SHP77 (cell line): Measurements from ENCODE around the gene ICAM2.
"Not testable (repeated sequence)": the region's sequence is repeated elsewhere in the genome, so short reads cannot be mapped to it uniquely, and the experiment has no call there.

Source experiments
- DNase-seq, 2 experiments: peaks; one replicate each; lab custom pipeline; 2025; lab: John Stamatoyannopoulos, UW

The ICAM2 gene

DNA sequence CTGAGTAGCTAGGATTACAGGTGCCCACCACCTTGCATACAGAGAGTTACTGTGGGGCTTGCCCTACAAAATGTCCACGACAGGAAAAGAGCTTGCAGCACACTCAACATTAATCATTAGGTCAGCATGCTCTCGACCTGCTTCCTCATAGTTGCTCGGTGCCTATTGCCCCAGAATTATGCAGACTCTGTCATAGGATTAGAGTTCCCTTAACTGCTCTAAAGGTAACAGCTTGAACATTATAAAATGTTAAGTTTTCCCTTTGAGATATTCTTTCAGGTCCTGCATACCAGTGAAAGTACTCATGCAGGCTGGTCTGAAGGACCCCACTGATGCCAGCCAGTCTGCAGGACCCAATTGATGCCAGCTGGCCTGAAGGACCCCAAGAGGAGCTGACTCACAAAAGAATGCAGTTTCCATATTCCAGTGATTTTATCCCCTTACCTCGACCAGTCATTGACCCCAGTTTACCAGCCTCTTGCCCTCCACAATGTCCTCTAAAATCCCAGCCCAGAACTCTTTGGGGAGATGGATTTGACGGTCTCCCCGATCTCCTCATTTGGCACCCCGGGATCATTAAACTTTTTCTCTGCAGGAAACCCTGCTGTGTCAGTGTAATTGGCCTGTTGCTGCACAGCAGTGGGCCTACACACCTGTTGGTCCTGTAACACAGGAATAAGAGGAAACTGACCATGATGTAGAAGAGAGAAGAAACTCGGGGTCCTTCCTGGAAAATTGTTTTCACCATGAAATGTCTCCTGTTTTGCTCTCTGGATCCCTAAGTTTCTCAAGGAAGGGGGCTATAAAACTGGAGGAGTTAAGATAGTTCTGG is 10.6 kb downstream of the ICAM2 start:
- DNase-seq, result no peak

DNA sequence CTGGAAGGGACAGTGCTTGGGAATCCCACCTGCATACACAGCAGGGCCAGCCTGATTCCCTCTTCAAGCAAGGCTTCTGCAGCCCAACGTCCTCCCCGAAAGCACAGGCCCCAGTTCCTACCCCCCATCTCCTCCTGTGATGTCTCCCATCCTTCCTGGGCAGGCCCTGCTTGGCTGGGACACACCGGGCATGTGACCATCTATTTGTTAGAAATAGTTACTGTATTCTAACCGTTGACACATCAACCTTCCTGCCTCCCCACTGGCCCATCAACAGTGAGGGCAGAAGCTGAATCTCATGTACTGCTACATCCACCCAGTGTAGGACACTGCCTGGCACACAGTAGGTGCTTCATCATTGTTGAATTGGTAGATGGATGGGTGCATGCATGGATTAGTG is 11.6 kb downstream of the ICAM2 start:
- no peak for DNase-seq

DNA sequence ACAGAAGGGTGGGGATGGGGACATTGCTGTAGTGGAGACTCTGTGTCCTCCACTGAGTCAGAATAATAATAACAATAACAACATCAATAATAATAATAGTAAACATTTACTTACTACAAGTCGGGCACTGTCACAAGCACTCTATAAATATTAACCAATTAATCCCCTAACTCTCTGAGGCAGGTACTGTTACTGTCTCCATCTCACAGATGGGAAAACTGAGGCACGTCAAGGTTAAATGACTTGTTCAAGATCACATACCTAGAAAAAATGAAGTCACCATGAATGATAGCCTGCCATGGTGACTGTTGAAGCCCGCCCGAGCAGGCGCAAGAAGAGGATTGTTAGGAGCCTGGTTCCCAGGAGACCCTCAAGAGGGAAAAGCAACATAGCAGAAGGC is 12.1 kb downstream of the ICAM2 start:
- DNase-seq, result no peak

DNA sequence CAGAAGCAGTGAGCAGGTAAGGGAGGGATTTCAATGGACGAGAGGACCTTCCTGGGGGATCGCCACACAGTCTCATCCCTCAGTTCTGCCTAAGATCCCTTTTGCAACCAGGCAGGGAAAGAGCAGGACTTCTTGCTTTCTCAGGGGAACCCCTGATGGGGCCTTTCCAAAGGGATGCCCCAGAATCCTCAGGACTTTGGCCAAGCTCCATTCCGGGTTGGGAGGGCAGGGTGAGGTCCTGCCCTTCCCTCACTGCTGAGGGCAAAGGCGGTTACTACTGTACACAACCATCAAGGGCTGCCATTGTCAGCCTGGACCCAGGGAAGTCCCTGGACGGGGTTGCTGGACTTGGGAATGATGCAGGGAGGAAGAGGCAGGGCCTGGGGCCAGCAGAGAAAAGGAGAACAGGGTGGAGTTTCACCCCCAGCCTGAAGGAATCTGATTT is 12.6 kb downstream of the ICAM2 start:
- no peak for DNase-seq

DNA sequence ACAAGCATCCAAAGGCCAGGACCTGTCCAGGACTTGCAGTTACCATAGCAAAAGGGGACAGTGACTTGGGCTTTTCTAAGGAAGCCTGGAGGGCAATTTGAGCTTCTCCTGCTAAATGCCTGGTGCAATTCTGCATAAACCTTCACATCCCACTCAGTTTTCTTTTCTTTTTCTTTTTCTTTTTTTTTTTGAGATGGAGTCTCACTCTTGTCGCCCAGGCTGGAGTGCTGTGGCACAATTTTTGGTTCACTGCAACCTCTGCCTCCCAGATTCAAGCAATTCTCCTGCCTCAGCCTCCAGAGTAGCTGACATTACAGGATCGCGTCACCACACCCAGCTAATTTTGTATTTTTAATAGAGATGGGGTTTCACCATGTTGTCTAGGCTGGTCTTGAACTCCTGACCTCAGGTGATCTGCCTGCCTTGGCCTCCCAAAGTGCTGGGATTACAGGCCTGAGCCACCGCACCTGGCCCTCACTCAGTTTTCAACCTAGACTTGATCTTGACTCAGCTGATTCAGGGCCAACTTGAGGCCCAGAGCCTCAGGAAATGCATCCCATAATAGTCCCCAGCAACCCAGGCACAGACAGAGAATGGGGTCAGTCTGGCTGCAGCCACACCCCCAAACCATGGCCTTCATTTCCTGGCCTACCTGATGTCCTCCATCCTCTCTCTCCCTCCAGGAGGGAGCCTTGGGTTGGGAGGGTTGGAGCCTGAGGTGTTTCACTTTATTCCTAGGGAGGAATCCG is 13.2 kb downstream of the ICAM2 start:
- not testable (repeated sequence) for DNase-seq

DNA sequence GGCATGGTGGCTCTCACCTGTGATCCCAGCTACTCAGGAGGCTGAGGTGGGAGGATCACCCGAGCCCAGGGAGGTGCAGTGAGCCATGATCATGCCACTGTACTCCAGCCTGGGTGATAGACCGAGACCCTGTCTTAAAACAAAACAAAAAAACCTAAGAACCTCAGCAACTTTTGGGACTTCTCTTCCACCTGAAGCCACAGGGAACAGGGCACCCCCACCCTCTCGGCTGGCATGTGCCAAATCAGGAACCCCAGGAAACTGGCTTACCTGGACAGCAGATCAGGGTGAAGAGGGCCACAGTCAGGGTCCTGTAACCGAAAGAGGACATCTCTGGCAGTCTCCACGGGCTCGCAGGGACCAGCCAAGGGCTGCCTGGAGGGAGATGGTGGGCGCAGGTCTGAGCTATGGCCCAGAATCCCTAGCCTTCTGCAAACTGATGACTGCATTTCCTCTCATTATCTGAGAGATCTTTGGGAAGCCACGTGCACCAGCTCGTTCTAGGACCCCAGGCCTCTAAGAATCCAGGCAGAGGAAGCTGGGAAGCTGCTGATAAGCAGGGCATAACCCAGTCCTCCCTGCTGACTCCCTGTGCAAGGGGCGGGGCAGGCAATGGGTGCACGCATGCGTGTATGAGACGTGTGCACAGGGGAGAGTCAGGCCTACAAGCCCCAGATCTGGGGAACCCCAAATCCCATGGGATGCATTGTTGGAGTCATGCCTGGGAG is 13.9 kb downstream of the ICAM2 start:
- no peak for DNase-seq

DNA sequence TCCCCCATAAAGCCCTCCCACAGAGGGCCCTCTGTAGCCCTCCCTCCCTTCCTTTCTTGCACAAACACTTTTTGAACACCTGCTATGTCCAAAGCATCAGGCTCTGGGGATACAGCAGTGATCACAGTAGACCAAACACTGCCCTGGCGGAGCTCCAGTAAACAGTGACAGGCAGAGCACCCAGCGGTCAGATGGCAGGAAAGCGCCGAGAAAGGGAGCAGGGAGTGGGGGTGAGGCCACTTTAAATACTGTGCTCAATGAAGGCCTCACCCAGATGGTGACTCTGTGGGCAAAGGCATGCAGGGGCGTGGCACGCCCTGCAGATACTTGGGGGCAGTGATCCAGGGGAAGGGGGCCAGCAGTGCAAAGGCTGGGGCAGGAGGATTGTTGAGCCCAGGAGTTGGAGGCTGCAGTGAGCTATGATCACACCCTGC is 14.7 kb downstream of the ICAM2 start:
- peak; percentile 80 to 90 for DNase-seq

DNA sequence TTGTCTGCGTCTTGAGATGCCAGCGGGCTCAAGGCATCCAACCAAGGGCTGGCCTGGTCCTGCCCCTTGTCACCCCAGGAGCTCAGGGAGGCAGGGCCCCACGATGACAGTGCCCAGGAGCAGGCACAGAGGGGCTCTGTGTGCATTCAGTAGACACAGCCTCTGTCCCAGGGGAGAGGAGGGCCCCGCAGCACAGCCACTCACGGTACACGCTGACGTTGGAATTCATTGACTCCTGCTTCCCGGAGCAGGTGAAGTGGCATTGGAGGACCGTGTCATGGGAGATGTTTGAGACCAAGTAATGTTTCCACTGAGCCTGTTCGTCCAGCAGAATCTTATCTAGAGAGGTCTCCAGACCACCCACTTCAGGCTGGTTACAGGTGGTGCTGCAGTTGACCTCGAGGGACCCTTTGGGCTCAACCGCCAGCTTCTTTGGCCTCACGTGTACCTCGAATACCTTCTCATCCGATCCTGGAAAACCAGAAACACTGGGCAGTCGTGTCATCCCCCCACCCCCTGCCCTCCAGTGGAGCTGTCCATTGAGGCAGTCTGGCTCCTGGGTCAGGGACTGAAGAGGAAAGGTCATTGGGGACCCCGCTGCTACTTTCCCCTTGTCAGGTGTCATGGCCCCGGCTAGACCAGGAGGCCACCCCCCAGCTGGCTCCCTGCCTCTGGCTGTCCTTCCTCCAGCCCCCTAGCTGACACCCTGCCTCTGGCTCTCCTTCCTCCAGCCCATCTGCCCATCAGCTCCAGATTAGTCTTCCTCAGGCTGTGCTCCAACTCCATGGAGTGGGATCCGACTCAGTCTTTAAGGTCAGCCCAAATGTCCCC is 15.3 kb downstream of the ICAM2 start:
- no peak for DNase-seq

DNA sequence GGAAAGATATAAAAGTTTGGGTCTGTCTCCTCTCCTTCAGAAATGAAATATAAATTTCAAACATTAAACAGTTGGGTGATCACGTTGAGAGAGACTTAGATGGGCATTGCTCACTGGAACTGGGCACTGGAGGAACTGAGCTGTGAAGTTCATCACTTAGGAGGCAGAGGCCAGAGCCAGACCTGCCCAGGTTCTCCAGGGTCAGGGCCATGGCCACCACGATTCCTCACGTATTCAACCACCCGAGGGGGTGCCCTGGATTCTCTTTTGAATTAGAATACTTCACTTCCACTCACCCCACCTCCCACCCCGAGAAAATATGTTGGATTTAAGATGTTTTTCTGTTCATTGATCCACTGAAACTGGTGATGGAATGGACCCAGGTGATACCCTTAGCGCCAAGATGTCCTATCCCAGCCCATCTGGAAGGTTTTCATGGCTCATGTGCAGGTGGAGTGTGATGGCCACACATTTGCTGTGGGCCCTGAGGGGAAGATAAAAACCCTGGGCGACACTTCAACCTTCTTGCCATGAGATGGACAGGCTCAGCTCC is 16.1 kb downstream of the ICAM2 start:
- no peak for DNase-seq

DNA sequence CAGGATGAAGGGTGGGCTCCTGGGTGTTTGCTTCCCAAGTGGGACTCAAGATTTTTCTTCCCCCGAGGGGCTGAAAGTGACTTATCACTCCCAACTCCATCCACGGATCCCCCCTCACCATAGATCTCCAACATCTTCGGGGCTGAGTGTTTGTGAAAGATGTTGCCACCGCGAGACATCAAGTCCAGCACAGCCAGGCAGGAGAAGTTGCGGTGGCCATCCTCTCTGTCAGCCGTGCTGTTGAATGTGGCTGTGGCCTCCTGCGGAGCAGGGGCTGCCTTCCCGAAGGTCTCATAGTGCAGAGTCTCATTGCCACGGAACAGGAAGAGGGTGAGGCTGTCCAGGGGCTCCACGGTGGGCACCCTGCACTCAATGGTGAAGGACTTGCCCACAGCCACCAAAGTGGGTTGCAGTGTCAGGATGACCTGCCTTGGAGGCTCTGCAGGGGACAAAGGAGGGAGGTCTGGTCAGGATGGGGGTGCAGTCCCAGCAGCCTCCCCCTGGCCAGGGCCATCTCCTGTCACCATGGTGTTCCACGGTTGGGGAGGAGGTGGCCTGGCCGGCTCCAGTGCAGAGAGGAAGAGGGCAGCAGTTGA is 16.8 kb downstream of the ICAM2 start:
- no peak for DNase-seq

DNA sequence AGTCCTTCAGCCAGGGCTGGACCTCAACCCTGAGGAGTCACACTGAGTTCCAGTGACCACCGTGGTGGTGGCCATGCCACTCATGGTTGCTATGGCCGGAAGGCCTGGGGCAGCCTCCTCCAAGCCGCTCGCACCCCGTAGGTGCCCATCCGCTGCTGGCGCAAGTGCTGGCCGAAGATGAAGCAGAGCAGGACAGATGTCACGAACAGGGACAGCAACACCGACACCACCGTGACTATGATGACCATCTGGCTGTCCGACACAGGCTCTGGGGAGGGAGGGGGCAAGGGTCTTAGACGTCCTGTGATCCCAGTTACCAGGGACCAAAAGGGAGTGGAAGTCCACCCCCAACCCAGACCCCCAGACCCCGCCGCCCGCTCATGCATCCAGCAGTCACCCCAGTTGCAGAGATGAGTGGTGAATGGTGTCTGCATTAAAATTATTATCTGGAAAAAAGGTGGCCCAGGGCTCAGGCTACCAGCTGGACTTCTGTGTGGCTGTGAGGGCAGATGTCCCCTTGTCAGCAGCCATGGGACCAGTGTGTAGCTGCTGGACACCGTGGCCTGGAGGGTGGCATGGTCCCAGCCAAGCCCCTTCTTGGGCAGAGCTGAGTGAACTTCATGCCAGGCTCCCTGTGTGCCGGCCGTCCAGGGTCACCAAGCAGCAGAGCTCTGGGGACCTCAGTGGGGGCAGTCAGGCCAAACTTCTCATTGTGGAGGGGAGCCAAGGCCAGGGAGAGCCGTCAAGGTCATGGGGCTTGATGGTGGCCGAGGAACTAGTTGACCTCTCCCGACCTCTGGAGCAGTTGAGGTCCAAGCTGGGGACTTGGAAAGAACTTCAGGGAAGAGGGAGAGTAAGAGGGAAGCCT is 17.5 kb downstream of the ICAM2 start:
- no peak for DNase-seq

DNA sequence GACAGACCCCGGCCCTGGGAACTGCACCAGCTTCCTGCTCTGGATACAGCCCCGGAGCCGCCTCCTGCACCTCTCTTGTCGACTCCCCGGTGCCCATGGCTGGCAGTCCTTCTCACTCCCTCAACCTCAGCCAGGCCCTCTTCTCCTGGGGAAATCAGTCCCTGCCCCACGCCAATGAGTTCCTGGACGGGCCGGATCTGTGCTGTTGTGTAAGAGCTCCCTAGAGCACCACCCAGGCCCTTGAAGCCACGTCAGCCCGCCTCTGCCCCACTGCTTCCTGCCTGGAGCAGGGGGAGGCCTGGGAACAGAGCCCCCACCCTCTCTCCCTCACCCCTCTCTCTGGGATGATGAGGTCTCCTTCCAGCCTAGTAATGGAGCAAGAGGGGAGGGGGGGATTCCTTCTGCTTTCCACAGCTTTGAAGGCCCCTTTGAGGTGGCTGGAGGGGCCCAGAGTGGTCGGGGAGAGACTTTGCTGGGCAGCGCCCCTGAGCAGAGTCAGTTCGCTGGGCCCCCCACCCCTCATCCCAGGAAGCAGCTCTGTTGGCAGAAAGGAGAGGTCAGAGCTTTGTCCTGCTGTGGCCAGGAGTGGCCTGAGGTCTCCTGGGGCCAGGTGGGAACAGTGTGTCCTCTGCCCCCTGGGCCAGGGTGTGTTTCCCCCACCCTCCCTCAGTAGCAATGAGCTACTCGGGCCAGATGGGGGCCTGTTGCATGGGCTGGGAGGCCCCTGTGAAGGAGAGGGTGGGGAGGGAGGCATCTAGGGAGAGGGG is 18.5 kb downstream of the ICAM2 start:
- no peak for DNase-seq

DNA sequence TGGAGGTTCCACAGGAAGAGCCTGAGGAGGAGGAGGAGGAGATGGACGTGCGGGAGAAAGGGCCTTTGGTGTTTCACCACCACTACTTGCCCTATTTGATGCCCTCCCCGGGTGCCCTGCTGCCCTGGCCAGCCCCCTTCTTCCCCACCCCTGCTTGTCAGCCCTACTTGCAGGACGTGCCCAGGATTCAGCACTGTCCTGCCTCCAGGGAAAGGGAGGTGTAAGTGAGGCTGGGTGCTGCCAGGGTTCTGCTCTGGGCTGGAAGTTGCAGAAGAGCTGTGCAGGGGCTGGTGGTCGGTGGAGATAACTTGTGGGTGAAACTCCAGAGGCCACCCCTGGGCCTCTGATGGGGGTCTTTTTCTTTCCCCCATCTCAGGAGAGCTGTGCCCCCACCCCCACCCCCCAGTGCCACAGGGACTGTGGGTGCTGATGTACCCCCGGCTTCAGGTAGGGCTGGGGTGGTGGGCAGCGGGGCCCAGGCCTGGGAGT is 19.3 kb downstream of the ICAM2 start:
- DNase-seq, result no peak

DNA sequence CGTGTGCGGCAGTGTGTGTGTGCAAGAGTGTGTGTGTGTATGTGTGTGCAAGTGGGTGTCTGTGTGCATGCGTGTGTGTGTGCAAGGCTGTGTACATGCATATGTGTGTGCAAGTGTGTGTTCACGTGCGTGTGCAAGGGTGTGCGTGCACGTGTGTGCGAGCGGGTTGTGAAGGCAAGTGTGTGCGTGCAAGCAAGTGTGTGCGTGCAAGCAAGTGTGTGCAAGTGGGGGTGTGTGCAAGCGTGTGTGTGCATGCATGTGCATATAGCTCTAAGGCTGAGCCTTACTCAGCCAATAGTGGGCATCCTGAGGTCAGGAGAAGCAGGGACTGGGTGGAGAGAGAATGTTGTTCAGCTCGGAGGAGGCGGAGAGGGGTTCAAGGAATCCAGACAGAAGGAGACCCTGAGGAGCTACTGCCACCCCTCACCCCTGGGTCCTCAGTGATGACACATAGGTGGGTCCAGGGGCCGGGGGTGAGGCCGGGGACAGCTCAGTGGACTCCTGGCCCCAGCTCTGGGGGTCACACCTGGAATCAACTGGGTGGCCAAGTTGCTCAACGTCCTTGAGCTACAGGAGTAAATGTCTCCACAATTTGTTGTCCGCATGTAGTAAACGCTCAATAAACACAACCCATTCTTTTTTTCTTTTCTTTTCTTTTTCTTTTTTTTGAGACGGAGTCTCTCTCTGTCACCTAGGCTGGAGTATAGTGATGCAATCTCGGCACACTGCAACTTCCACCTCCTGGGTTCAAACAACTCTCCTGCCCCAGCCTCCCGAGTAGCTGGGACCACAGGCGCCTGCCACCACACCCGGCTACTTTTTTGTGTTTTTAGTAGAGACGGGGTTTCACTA is 20.5 kb downstream of the ICAM2 start:
- no peak for DNase-seq

DNA sequence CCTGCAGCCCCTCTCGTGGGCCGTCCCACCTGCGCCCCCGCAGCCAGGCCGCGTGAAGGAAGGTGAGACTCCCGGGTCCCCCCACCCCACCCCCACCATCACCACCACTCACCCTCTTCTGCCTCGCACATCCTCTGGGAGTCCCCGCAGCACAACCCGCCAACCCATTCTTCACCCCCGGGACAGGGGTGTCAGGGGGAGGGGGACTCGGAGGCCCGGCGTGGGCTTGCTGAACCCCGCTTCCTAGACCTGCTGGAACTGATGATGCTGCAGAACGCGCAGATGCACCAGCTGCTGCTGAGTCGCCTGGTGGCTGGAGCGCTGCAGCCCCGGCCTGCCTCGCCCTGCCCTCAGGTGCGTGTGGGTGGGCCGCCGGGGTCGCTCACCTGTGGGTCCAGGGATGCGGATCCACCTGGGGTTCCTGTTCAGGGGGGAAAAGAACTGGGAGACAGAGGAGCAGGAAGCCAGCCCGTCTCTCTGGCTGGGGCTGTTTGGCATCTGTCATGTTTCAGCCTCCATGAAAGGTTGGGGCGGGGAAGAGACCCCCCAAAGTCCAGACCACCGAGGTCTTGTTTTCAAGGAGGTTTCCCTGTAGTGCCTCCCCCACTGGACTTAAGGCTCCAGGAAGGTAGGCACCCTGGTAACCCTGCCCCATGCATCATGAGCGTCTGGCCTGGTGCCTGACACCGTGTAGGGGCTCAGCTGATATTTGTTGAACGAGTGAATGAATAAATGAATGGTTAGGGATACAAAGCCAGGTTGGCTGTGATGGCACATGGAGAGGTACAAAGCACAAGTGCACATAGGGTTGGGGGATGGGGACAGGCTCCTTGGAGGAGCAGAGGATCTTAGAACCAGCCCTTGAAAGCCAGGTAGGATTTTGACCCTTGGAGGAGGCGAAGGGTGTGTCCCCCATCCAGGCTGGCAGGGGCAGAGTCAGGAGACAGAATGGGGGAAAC is 21.4 kb downstream of the ICAM2 start:
- no peak for DNase-seq

DNA sequence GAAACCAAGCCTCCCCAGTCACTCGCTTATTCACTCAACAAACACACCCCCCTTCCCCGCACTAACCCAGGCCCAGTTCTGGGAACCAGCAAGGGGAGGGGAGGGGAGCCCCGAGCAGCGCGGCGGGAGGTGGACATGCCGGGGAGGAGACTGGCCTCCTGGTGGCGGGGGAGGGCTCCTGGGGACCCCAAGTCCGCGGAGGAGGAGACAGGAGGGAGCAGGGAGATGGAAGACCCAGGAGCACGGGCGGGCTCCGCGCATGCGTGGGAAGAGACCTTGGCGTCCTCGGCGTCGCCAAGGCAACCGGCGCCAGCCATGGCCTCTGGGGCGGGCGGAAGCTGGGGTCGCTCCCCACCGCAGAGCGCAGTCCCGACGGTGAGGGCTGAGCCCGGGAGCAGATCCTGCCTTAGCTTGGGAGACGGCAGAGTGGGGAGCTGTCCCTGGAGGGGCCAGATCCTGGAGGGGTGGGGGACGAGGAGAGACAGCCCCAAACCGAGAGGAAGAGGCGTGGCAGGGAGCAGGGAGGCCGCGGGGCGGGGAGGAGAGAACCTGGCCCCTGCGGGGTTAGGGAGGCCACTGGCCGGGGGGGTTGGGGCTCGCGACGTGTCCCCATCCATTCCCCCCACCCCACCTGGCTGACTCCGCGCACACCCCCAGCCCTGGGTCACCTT is 22.2 kb downstream of the ICAM2 start, which contains the start of gene PRR29:
TSS of gene PRR29 (plus strand) at position 302 of the 671 bp plus-strand sequence. CDS start at position 316, 14 bp downstream.
- peak; percentile 37 to 81 for DNase-seq
